Measurements from ENCODE around the gene RAVER1.

DNA sequence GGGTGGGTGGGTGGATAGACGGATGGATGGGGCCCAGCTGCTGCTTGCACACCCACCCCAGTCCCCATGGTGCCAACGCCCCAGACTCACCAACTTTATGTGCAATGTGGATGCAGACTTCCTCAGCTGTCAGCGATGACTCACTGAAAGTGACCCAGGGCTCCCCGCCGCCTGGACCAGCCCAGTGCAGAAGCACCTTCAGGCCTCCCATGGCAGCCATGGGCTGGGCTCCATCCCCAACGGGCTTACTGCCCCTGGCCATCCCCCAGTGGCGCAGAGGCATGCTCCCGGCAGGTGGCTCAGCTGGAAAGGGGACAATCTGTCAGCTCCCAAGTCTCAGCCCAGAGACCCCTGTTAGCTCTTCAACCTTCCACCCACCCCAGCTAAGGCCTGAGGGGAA lies 44.8 kb upstream of the RAVER1 start:
- TF ChIP-seq, protein P1, sequence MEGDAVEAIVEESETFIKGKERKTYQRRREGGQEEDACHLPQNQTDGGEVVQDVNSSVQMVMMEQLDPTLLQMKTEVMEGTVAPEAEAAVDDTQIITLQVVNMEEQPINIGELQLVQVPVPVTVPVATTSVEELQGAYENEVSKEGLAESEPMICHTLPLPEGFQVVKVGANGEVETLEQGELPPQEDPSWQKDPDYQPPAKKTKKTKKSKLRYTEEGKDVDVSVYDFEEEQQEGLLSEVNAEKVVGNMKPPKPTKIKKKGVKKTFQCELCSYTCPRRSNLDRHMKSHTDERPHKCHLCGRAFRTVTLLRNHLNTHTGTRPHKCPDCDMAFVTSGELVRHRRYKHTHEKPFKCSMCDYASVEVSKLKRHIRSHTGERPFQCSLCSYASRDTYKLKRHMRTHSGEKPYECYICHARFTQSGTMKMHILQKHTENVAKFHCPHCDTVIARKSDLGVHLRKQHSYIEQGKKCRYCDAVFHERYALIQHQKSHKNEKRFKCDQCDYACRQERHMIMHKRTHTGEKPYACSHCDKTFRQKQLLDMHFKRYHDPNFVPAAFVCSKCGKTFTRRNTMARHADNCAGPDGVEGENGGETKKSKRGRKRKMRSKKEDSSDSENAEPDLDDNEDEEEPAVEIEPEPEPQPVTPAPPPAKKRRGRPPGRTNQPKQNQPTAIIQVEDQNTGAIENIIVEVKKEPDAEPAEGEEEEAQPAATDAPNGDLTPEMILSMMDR (IDR thresholded peaks at IDR 0.05), result no peak
- TF ChIP-seq EZH2 (IDR thresholded peaks at IDR 0.05; ENCODE audit: borderline replicate concordance, insufficient read depth, low read depth, low read length, poor library complexity, severe bottlenecking), result no peak
